Body of pancreas (tissue), 4 donors: ENCODE measurements around the gene AURKAIP1. TPM values are rescaled to one million over a fixed set of nuclear protein-coding genes. Genes with fewer than 3 reads are reported as not detected.
"Not testable (repeated sequence)": the region's sequence is repeated elsewhere in the genome, so short reads cannot be mapped to it uniquely, and the experiment has no call there.

Source experiments
- ATAC-seq: fragments of 150-250 bp; one replicate; pipeline ENCODE4 v1.9.1; 2016
- DNase-seq, 4 donors: peaks; one replicate each; pipeline ENCODE4 v3.0.0-alpha.2; 2019
- H3K27ac ChIP-seq, 4 donors: fragments of 200-600 bp; sonication (generic); 1 replicate in 3 of 4; 2 replicates in 1 of 4; pipeline versions ENCODE4 v1.5.1 to v1.6.1; 2016 to 2019; ENCODE audit warnings: mild to moderate bottlenecking in 1 of 4, mixed read lengths in 1 of 4, moderate library complexity in 1 of 4
- H3K27me3 ChIP-seq, 2 donors: fragments of 200-600 bp; sonication (generic); one replicate each; pipeline ENCODE4 v1.6.0; 2016; ENCODE audit warnings: mild to moderate bottlenecking in 1 of 2
- H3K36me3 ChIP-seq, 2 donors: fragments of 200-600 bp; sonication (generic); replicated peaks in 1 of 2; 2 replicates each; pipeline ENCODE4 v1.5.1; 2016; ENCODE audit warnings: low read depth in 2 of 2; ENCODE audit not compliant: insufficient read depth in 1 of 2
- H3K4me1 ChIP-seq: fragments of 200-600 bp; sonication (generic); one replicate; pipeline ENCODE4 v1.6.0; 2016
- H3K4me3 ChIP-seq, 2 donors: fragments of 200-600 bp; sonication (generic); 1 replicate in 1 of 2; 2 replicates in 1 of 2; pipeline ENCODE4 v1.5.1; 2016 to 2019
- H3K9me3 ChIP-seq, 3 donors: fragments of 200-600 bp; sonication (generic); 1 replicate in 2 of 3; 2 replicates in 1 of 3; pipeline ENCODE4 v1.5.1; 2016
- POLR2A ChIP-seq, 3 donors: fragments of 450-650 bp; IDR thresholded peaks; one replicate each; pipeline ENCODE4 v1.6.1; 2016; ENCODE audit warnings: antibody characterized with exemption in 3 of 3, mild to moderate bottlenecking in 2 of 3
- WGBS, 2 donors: methylation state at CpG; one replicate each; pipeline ENCODE4 v1.1.5; 2017; 5-methylcytosine and 5-hydroxymethylcytosine counted together
- intact Hi-C: fragments of 100-400 bp; cut with DNase I; formaldehyde crosslinking; loops from one replicate; pipeline ENCODE4 v1.15.1; 2023
- total RNA-seq, 2 donors: library from RNA; depleted of rRNA; stranded (reverse); fragments of >200 nt; gene quantifications; one replicate each; pipeline ENCODE4 v1.1.0, GENCODE V29; 2016
- TF ChIP-seq, protein P1 (sequence below), 7 experiments: fragments of 450-650 bp in 4 of 7; fragments of 200-600 bp in 3 of 7; sonication (generic) in 3 of 7; IDR thresholded peaks; one replicate each; pipeline ENCODE4 v1.5.1; 2016 to 2019; ENCODE audit warnings: antibody characterized with exemption in 7 of 7

AURKAIP1 gene
- total RNA-seq, 2 donors from 2014 or later: 79.4 to 93.7 TPM

DNA sequence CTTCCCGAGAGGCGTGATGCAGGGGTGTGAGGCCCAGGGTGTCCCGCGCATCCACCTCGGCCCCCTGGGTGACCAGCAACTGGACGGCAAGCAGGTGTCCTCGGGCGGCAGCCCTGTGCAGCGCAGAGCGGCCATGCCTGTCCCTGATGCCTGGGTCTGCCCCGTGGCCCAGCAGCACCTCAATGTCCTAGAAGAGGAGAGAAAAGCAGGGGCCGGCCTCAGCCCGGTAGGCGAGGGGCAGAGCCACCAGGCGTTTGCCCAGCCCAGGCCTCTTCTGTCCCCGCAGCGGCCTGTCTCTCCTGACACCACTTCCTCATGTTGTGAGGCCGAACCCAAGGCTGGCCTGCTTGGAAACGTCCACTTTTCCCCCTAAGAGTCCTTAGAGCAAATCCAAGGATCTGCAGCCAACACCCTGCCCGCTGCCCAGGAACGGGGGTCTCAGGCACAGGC is 44.4 kb upstream of the AURKAIP1 start:
- H3K36me3 ChIP-seq: no peaks in the 10 kb centered on the region
- H3K9me3 ChIP-seq: no peaks in the 10 kb centered on the region
- intact Hi-C loops: no loop called here
- H3K27me3 ChIP-seq: no peaks in the 10 kb centered on the region
- peaks cover 46% of the 10 kb centered on the region for H3K4me1 ChIP-seq
- no peak for DNase-seq
- H3K4me3 ChIP-seq: no peak overlapping the region
- ATAC-seq: peak; percentile 20
- TF ChIP-seq, protein P1, sequence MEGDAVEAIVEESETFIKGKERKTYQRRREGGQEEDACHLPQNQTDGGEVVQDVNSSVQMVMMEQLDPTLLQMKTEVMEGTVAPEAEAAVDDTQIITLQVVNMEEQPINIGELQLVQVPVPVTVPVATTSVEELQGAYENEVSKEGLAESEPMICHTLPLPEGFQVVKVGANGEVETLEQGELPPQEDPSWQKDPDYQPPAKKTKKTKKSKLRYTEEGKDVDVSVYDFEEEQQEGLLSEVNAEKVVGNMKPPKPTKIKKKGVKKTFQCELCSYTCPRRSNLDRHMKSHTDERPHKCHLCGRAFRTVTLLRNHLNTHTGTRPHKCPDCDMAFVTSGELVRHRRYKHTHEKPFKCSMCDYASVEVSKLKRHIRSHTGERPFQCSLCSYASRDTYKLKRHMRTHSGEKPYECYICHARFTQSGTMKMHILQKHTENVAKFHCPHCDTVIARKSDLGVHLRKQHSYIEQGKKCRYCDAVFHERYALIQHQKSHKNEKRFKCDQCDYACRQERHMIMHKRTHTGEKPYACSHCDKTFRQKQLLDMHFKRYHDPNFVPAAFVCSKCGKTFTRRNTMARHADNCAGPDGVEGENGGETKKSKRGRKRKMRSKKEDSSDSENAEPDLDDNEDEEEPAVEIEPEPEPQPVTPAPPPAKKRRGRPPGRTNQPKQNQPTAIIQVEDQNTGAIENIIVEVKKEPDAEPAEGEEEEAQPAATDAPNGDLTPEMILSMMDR (IDR thresholded peaks at IDR 0.05): no peak
- no peak for TF ChIP-seq POLR2A (IDR thresholded peaks at IDR 0.05)
- peak overlapping the region; percentile 2 to 78 (median 70) for H3K27ac ChIP-seq
- 53 to 83% methylated on average over 7 to 21 of the region's 21 CpGs for WGBS, 2 donors

DNA sequence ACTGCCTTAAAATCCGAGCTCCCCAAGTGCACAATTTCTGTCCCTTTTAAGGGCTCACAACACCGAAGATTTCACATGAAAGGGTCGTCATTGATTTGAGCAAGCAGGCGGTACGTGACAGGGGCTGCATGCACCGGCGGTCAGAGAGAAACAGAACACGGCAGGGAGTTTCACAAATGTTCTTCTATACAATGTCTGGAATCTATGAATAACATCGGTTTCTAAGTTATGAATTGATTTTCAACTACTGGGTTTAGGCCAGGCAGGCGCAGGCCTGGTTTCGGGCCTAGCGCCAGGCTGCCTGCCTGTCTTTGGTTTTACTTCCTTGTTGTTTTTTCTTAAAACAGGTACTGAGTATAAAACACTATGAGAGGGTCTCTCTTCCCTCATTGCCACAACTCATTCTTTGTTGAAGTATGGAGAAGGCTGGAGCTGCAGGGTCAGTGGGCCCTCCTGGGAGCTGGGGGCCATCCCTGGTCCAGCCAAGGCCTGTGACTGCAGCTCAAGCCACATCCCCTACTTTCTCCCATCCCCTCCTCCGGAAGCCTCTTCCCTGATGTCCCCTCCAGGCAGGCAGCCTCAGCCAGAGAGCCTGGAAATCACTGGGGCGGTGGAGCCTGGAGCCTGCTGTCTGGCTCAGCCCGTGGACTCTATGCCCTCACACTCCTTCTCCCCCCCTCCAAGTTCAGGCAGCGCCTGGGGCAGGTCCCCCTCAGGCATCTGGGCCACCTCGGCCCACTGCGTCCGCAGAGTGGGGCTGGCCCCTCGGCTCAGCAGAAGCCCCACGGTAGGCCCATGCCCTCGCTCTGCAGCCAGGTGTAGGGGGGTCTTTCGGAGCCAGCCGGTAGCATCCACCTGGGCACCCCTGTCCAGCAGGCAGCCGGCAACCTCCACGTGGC is 43.7 kb upstream of the AURKAIP1 start:
- Histone ChIP-seq H3K36me3 (no peaks in the 10 kb centered on the region), H3K27ac (peak overlapping the region in 3 of 4 donors; percentile 68 to 78 (median 72)), H3K4me1 (peaks cover 46% of the 10 kb centered on the region), H3K27me3 (no peaks in the 10 kb centered on the region), H3K9me3 (no peaks in the 10 kb centered on the region), H3K4me3 (no peak overlapping the region)
- intact Hi-C loops: no loop called here
- peak in 1 of 4 donors; percentile 53 for DNase-seq
- no peak for ATAC-seq
- TF ChIP-seq POLR2A (IDR thresholded peaks at IDR 0.05): no peak
- TF ChIP-seq, protein P1 (IDR thresholded peaks at IDR 0.05): no peak
- 66 to 76% methylated on average over 13 to 22 of the region's 26 CpGs for WGBS, 2 donors

DNA sequence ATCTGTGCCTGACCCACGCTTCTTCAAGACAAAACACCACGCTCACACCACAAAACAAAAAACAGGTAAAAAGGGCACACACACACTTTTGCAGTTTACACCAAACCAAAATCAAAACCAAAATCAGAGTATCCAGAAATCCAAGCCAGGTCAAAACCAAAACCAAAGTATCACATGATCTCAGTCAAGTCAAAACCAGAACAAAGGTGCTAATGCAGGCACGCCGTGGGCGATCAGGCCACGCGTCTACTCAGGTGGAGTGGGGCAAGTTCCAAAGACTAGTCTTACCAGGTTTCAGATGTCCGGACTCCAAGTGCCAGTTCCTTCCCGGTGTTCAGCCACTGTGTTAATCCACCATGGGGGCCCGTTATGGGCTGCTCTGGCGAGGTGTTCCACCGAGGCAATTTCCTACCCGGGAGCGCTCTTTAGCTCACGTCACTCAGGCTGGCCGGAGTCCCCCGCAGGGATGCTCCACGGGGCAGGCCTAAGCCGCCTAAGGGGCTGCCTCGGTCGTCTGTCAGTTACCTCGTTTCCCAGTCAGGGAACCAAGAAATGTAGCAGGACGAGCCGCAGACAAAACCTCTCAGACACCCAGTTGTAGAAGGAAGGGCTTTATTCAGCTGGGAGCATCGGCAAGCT is 42.9 kb upstream of the AURKAIP1 start:
- H3K36me3 ChIP-seq, DNase-seq, H3K27me3 ChIP-seq, ATAC-seq, H3K9me3 ChIP-seq, intact Hi-C loops, H3K4me3 ChIP-seq: not testable (repeated sequence)
- 83 to 92% methylated on average over 21 to 25 of the region's 25 CpGs for WGBS, 2 donors
- H3K27ac ChIP-seq: peak overlapping the region in 3 of 4 donors; percentile 68 to 78 (median 72)
- peaks cover 46% of the 10 kb centered on the region for H3K4me1 ChIP-seq

DNA sequence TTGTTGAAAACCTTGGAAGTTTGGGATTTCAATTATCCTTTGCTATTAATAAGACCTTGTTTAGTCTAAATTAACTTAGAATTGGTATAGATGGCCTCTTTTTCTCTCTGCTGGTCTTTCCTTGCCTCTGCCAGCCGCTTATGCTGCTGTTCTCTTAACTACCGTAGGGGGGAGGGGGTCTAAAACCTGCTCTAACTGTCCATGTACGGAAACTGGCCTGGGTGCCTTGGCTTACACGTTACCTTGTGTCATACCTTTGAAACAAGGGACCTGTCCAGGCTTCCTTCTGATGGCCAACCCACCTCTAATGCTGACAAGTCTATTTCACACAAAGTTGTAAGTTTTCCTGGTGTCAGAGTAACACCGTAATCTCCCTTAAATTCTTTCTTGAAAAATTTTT is 42.4 kb upstream of the AURKAIP1 start:
- H3K4me3 ChIP-seq, intact Hi-C loops, DNase-seq, H3K27me3 ChIP-seq, ATAC-seq, H3K9me3 ChIP-seq, H3K36me3 ChIP-seq: not testable (repeated sequence)
- WGBS, 2 donors: 62 to 70% methylated on average over 5 of the region's 5 CpGs
- peak overlapping the region in 2 of 4 donors; percentile 68 to 78 for H3K27ac ChIP-seq
- peaks cover 46% of the 10 kb centered on the region for H3K4me1 ChIP-seq

DNA sequence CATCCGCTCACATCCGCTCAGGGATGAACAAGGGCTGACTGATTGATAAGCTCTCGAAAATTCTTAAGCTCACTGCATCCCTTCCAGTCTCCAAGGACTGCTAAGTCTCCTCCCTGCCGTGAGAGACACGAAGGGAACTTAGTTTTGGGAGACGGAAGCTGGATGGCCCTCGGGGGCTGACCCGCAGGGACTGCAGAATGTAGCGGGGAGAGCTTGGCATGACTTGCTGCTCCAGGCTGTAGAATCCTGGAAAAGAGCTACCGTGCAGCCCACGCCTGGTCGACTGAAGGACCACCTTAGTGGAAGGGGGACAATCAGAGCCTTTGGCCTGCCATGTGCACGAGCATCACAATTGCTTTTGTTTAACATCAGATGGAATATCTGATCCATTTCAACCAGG is 40.7 kb upstream of the AURKAIP1 start:
- Histone ChIP-seq H3K36me3 (no peaks in the 10 kb centered on the region), H3K27ac (no peak overlapping the region), H3K4me1 (peaks cover 37% of the 10 kb centered on the region), H3K27me3 (no peaks in the 10 kb centered on the region), H3K4me3 (no peak overlapping the region), H3K9me3 (no peaks in the 10 kb centered on the region)
- DNase-seq (no peak), ATAC-seq (no peak)
- TF ChIP-seq, protein P1 (IDR thresholded peaks at IDR 0.05): no peak
- no peak for TF ChIP-seq POLR2A (IDR thresholded peaks at IDR 0.05)
- intact Hi-C loops: no loop called here
- 76 to 88% methylated on average over 13 of the region's 13 CpGs for WGBS, 2 donors

DNA sequence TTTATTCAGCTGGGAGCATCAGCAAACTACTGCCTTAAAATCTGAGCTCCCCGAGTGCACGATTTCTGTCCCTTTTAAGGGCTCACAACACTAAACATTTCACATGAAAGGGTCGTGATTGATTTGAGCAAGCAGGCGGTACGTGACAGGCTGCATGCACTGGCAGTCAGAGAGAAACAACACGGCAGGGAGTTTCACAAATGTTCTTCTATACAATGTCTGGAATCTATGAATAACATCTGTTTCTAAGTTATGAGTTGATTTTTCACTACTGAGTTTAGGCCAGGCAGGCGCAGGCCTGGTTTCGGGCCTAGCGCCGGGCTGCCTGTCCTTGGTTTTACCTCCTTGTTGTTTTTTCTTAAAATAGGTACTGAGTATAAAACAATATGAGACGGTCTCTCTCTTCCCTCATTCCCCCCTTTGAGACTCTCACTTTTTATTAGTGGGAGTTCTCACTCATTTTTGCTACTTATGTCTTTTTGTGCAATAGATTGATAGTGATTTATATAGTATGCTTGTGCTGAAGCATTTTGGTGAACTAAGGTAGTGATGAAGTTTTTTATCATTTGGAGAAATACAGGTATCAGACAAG is 37.4 kb upstream of the AURKAIP1 start:
- 92% methylated on average over 11 of the region's 11 CpGs for WGBS, 2 donors
- intact Hi-C loops: not testable (repeated sequence)

More for the DNA sequence above, 37.4 kb upstream of the AURKAIP1 start:
- H3K4me3 ChIP-seq, ATAC-seq, DNase-seq, H3K27ac ChIP-seq, H3K36me3 ChIP-seq, H3K9me3 ChIP-seq, H3K27me3 ChIP-seq: not testable (repeated sequence)
- H3K4me1 ChIP-seq: peaks cover 29% of the 10 kb centered on the region
